SIG-M5 treated with dmso at 0.1 percent for 504 hours (cell line): Measurements from ENCODE around the gene TPPP.

ENCODE experiments used
- DNase-seq: peaks from one replicate; lab custom pipeline; 2025; ENCODE audit not compliant: unreplicated experiment; lab: John Stamatoyannopoulos, UW

The TPPP gene

DNA sequence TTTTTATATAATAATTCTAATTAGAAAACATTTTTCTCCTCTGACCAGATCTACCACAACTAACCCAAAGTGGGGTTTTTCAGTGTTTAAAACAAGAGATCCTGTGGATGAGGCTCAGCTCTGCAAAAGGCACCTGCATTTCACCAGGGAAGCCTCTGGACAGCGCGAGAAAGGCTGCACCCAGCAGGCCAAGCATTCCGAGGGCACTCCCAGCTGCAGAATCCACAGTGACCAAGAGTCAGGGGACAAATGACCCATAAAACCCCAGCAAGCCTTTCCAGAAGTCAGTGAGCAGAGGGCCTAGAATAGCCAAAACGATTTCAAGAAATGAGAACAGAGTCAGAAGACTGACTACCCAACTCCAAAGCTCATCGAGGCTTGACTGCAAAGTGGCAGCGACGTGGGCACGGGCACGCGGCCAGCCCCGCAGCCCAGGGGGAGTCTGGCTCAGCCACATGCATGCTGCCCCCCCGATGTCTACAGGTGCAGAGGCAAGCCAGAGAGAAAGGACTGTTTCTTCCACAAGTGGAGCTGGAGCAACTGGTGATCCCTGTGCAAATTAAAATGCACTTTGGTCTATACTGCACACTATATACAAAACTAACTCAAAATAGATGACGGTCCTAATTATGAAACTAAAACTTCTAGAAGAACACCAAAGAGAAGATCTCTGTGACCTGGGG is 26.2 kb downstream of the TPPP start:
- DNase-seq, result no peak

- DNase-seq, result no peak
These were observed 27.0 kb downstream of the TPPP start for GRCh38 chr5:665956-666711.

GRCh38 chr5:665541-665955 is 27.6 kb downstream of the TPPP start:
- no peak for DNase-seq

DNA sequence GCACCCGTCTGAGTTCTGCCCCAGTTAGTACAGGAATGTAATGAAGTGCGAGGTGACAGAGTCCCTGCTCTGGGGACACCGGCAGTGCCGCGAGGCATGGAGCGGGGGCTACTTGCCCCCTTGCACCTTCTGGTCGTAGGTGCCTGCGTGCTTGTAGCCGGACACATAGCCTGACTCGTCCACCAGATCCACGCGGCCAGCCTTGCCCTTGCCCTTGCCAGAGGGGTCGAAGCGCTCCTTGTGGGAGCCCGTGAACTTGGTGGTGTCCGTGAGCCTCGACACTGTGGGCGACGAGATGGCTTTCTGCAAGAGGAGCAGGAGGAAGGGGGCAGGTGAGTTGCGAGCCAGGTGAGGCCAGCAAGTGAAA is 28.2 kb downstream of the TPPP start:
- no peak for DNase-seq

GRCh38 chr5:664343-664993 is 28.7 kb downstream of the TPPP start:
- no peak for DNase-seq

DNA sequence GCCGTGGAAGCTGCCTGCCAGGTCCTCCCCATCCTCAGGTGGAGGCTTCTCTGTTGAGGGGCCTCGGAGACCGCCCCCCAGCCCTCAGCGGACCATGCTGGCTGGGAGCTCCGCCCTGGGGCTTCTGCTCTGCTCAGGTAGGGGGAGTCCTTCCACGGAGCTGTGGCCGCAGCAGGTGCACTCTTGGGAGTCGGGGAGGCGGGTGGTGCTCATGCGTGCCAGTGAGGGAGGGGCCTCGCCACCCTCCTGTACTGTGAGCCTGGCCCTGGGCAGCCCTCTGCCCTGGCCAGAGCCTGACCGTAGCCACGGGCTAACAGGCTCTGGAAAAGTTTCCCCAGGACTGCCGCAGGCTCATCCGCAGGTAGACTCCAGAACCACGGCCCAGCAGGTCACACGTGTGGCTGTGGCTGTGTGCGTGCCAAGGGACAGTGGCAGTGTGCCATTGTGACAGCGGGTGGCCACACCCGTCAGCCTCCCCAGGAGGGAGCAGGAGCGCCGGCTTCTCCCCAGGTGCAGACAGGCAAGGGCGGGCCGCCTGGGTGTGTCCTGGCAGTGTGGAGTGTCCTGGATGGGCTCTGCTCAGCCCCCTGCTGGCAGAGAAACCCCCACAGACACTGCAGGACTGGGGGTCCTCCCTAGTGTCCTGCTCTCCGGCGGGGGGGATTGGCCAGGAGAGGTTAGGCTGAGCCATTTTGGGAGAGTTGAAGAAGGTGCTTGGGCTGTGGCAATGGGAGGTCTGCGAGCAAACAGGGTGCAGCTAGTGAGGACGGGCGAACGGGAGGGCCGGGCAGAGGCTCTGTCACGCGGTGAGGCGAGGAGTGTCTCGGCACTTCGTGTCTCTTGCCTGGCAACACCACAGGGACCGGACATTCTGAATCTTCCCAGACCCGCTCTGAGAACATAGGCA is 29.5 kb downstream of the TPPP start:
- DNase-seq, result no peak

DNA sequence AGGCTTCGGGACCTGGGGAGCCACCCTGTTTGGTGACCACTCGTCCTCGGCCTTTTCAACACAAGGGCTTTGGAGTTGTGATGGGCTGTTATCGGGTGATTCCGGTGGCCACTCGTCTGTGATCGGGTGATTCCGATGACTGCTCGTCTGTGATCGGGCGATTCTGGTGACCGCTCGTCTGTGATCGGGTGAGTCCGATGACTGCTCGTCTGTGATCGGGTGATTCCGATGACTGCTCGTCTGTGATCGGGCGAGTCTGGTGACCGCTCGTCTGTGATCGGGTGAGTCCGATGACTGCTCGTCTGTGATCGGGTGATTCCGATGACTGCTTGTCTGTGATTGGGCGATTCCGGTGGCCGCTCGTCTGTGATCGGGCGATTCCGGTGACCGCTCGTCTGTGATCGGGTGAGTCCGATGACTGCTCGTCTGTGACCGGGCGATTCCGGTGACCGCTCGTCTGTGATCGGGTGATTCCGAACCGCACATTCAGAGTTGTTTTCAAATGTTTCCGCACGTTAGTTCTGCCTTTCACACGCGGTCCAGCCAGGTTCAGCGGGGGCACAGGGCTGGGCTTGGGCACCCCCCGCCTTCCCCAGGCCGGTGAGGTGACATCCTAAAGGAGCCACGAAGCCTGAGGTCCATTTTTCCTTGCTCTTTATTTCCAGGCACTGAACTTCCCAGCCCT is 30.3 kb downstream of the TPPP start:
- DNase-seq, result no peak

- no peak for DNase-seq
These were observed 31.0 kb downstream of the TPPP start for GRCh38 chr5:661891-662750.

DNA sequence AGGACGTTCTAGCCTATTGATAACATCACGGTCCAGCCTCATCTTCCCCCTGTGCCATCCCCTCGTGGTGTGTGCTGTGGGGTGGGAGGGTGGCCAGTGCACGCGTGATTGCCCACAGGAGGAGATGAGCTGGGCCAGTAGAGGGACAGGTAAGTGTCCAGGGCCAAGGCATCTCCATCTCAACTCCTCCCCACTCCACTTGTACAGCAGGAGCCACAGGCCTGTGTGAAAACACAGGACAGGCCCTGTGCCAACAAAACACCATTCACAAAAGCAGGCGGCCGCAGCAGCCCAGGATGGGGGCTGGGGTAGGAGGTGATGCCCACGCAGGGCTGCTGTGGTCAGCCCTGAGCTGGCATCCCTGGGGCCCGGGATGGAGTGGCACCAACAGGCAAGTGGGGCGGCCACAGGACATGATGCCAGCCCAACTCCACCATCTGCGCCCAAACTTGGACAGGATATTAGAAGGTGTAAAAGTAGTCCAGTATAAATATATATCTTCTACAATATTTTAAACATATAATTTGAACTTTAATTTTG is 32.6 kb downstream of the TPPP start:
- DNase-seq, result no peak

DNA sequence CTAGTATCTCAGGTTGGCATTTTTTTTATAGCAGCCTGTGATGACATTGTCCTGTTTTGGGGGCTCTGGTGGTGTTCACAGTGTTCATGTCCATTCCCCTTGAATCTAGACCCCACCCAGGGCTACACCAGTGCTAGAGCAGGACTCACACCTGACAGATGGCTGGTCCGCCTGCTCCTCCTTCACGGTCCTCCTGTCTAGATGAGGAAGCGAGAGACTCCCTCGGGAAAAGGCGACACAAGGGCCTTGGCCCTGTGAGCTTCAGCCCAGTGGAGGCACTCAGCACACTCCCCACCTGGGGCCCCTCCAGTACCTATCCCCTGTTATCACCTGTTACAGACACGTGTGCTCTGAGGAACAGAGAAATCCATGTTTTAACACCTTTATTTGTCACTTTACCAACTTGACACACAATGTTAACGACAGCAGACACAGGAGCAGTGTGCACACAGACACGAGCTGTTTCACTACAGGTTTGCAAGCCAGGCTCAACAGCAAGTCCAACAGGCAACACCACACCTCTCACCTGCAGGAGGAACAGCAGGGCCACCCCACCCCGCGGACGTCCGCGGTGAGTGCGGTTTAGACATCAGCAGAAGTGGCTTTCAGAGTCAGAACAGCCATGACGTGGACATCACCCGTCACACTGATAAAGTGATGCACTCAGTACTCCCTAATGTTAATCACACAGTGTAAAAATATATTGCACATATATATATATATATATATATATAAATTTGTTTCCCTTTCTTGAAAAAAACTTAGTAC is 33.5 kb downstream of the TPPP start:
- DNase-seq, result no peak

DNA sequence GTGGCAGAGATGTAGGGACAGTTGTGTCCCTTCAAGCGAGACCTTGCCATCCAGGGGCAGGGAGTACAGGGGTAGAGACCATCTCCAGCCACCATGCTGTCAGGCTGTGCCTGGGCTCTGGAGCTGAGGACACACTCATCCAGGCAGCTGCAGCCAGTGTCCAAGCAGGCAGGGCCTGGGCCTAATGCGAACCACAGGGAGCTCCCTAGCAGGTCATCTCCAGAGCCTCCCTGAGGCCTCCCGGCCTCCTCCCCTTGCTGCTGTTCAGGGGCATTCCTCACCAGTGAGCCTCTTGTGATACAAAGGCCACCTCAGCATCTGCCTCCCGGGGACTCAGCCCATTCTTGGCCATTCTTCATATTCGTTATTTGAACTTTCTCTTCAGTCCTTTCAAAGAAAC is 35.0 kb downstream of the TPPP start:
- no peak for DNase-seq

DNA sequence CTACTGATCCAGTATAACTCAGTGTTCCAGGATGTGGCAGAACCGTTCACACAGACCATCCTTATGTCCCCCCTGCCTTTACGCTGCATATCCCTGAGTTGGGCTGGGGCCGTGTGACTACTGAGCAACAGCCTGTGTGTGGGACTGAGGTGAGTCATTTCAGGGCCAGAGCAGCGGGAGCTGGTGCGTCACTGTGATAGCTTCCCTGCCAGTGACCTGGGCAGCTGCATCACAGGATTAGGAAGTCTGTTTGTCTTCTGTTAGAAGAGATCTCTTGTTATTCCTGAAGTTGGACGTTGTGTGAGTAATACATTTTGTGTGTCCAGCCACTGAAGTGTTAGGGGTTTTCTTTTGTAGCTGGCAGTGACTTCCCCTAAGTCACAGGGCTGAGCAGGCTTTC is 35.6 kb downstream of the TPPP start:
- DNase-seq, result no peak

DNA sequence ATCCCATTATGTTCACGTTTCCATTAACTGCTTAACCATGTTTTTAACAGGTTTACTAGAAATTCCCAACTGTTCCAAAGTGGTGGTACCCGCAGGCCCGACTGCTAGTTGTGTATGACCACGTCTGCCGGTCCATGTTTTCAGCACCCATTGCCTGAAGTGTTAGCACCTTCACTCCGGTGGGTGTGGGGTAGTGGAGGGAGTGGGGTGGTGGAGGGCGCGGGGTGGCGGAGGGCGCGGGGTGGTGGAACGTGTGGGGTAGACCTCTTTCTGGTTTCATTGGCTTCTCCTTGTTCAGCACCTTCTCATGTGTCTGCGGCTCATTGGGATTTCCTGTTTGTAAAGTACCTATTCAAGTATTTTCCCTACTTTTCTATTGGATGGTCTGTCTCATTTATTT is 37.7 kb downstream of the TPPP start:
- no peak for DNase-seq

DNA sequence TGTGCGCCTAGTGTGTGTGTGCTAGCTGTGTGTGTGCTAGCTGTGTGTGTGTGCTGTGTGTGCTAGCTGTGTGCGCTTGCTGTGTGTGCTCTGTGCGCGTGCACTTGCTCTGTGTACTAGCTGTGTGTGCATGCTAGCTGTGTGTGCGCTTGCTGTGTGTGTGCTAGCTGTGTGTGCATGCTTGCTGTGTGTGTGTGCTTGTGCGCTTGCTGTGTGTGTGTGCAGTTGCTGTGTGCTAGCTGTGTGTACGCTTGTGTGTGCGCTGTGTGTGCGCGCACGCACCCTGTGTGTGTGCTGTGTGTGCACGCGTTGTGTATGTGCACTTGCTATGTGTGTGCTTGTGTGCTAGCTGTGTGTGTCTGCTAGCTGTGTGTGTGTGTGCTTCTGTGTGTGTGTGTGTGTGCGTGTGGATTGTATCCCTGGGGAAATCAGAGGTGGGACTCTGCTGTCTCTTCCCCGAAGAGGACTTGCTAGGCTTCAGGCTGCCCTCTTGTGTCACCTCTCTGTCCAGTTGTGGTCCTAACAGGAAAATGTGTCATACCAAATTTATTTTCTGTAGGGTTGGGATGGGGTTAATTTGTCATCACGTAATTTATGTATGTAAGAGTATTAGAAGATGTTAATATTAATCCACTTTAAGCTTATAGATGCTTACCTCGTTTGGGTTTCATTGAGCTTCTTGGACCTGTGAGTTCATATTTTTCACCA is 38.9 kb downstream of the TPPP start:
- DNase-seq, result no peak

- DNase-seq, result no peak
These were observed 40.3 kb downstream of the TPPP start for GRCh38 chr5:652773-653350.

DNA sequence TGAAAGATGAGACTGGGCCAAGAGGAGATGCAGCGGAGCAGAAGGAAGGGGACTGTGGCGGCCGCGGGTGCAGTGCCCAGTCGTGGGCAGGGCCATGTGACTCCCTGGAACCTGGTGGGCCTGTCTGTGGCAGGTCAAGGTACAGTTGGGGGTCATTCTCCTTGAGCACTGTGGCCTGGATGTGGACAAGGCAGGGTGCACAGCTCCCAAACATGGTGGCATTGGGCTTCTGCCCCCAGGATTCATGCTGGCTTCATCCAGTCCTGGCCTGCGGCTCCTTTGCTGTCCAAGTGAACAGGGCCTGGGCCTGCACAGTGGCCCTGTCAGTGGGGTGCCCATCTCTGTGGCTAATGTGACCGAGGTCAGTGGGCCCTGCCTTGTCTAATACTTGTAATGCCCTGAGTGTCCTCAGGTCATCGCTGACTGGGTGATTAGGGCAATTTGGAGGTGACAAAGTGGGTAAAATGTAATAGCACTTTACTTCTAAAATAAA is 41.1 kb downstream of the TPPP start:
- no peak for DNase-seq

DNA sequence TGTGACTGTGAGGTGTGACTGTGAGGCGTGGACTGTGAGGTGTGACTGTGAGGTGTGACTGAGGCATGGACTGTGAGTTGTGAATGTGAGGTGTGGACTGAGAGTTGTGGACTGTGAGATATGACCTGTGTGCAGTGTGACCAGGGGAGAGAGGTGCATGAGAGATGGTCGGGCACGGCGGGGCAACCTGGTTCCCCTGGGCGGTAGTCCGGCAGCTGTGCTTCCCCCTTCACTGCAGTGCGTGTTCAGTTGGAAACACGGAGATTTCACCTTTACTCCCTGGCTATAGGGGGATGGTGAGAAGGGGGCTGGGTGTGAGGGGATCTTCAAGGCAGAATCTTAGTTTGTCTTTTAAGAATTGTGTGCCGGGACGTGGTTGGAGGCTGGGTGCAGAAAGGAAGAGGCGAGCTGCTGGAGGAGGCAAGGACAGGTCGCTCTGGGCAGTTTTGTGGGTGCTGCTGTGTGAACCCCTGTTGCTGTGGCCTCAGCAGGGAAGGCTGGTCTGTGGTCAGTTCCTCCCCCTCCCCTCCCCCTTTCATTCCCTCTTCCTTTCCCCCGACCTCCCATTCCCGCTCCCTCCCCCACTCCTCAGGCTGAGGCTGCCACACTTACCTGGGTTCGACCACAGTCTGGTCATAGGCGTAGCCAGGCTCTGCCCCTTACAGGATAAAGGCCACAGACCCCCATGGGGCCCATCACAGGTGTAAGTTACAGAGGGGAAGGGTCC is 41.7 kb downstream of the TPPP start:
- DNase-seq, result no peak
